NCI-H2081 treated with DMSO at 0.1 percent for 48 hours (cell line): ENCODE results near the gene BCAS4.
"Not testable (repeated sequence)": the region's sequence is repeated elsewhere in the genome, so short reads cannot be mapped to it uniquely, and the experiment has no call there.

Source experiments
- DNase-seq: peaks from one replicate; lab custom pipeline; 2025; lab: John Stamatoyannopoulos, UW

Gene BCAS4

GRCh38 chr20:50876063-50876685 is 81.3 kb downstream of the BCAS4 start:
- no peak for DNase-seq

GRCh38 chr20:50876816-50877215 is 82.0 kb downstream of the BCAS4 start:
- no peak for DNase-seq

- no peak for DNase-seq
Observed at GRCh38 chr20:50877232-50877743, 82.4 kb downstream of the BCAS4 start.

GRCh38 chr20:50879649-50880550 is 85.0 kb downstream of the BCAS4 start:
- DNase-seq, result no peak

GRCh38 chr20:50881759-50882424 is 87.0 kb downstream of the BCAS4 start:
- not testable (repeated sequence) for DNase-seq

GRCh38 chr20:50883856-50884255 is 89.0 kb downstream of the BCAS4 start:
- no peak for DNase-seq

- no peak for DNase-seq
Observed at GRCh38 chr20:50885068-50885467, 90.2 kb downstream of the BCAS4 start.

- no peak for DNase-seq
Observed at GRCh38 chr20:50885781-50886180, 90.9 kb downstream of the BCAS4 start.

- DNase-seq, result no peak
Observed at GRCh38 chr20:50886184-50886790, 91.4 kb downstream of the BCAS4 start.

- DNase-seq, result no peak
Observed at GRCh38 chr20:50887576-50887975, 92.7 kb downstream of the BCAS4 start.

GRCh38 chr20:50891138-50891537 is 96.3 kb downstream of the BCAS4 start:
- no peak for DNase-seq

GRCh38 chr20:50892394-50892793 is 97.5 kb downstream of the BCAS4 start:
- no peak for DNase-seq

GRCh38 chr20:50893620-50894019 is 98.8 kb downstream of the BCAS4 start:
- no peak for DNase-seq

- no peak for DNase-seq
Observed at GRCh38 chr20:50895111-50895830, 100.4 kb downstream of the BCAS4 start.

GRCh38 chr20:50898475-50898874 is 103.6 kb downstream of the BCAS4 start:
- no peak for DNase-seq

GRCh38 chr20:50900261-50900660 is 105.4 kb downstream of the BCAS4 start:
- no peak for DNase-seq

GRCh38 chr20:50901301-50901700 is 106.4 kb downstream of the BCAS4 start:
- DNase-seq, result no peak

GRCh38 chr20:50903353-50904051 is 108.6 kb downstream of the BCAS4 start:
- DNase-seq, result no peak

- DNase-seq, result no peak
Observed at GRCh38 chr20:50904067-50904570, 109.3 kb downstream of the BCAS4 start.

GRCh38 chr20:50909413-50909812 is 114.6 kb downstream of the BCAS4 start:
- no peak for DNase-seq

GRCh38 chr20:50911030-50911429 is 116.2 kb downstream of the BCAS4 start:
- DNase-seq, result no peak
